ENCODE data around the gene TUBB2B.
A peak's percentile ranks its signal among the peaks of the same experiment; 100 is the strongest.

TUBB2B gene

GRCh38 chr6:3232017-3232945 lies 4.8 kb upstream of the TUBB2B start:
- DNase-seq: peak; percentile 62

GRCh38 chr6:3231247-3232016 lies 4.0 kb upstream of the TUBB2B start:
- DNase-seq: peak; percentile 97

GRCh38 chr6:3230900-3231246 lies 3.4 kb upstream of the TUBB2B start:
- peak; percentile 94 for DNase-seq

- peak; percentile 58 for DNase-seq
Measured at GRCh38 chr6:3230256-3230882, 2.9 kb upstream of the TUBB2B start.

- DNase-seq: peak; percentile 88
Measured at GRCh38 chr6:3229566-3230178, 2.2 kb upstream of the TUBB2B start.

GRCh38 chr6:3228771-3229565 lies 1.5 kb upstream of the TUBB2B start:
- DNase-seq: peak; percentile 94

- DNase-seq: peak; percentile 95
Measured at GRCh38 chr6:3228046-3228671, 706 bp upstream of the TUBB2B start.

- DNase-seq: peak; percentile 74
Measured at GRCh38 chr6:3226481-3227362, 731 bp downstream of the TUBB2B start.

GRCh38 chr6:3226042-3226441 lies 1.4 kb downstream of the TUBB2B start:
- DNase-seq: peak; percentile 36

GRCh38 chr6:3222506-3223038 lies 4.9 kb downstream of the TUBB2B start:
- peak; percentile 67 for DNase-seq

GRCh38 chr6:3221578-3221977 lies 5.9 kb downstream of the TUBB2B start:
- no peak for DNase-seq

GRCh38 chr6:3220366-3220765 lies 7.1 kb downstream of the TUBB2B start:
- no peak for DNase-seq

GRCh38 chr6:3218266-3218665 lies 9.2 kb downstream of the TUBB2B start:
- no peak for DNase-seq

GRCh38 chr6:3217286-3217685 lies 10.2 kb downstream of the TUBB2B start:
- DNase-seq: no peak

- DNase-seq: no peak
Measured at GRCh38 chr6:3214898-3215297, 12.6 kb downstream of the TUBB2B start.

- no peak for DNase-seq
Measured at GRCh38 chr6:3213334-3213695, 14.1 kb downstream of the TUBB2B start.

- DNase-seq: no peak
Measured at GRCh38 chr6:3212261-3212660, 15.2 kb downstream of the TUBB2B start.

GRCh38 chr6:3211681-3212080 lies 15.8 kb downstream of the TUBB2B start:
- DNase-seq: peak; percentile 23

- no peak for DNase-seq
Measured at GRCh38 chr6:3210024-3210610, 17.3 kb downstream of the TUBB2B start.
